Measurements from ENCODE around the gene DGKG.

DGKG gene

GRCh38 chr3:186127463-186127862 lies 234.6 kb downstream of the DGKG start:
- no peak overlapping the region for H3K9ac ChIP-seq (ENCODE audit: low read depth, low read length, poor library complexity, severe bottlenecking)
- H3K36me3 ChIP-seq (ENCODE audit: insufficient read depth, low read length): no peaks in the 10 kb centered on the region
- peaks cover 32% of the 10 kb centered on the region for H3K4me1 ChIP-seq (ENCODE audit: insufficient read depth, low read length, poor library complexity, severe bottlenecking)
- H3K9me2 ChIP-seq (replicated peaks; ENCODE audit: low read depth, low read length): no peaks in the 10 kb centered on the region
- no peaks in the 10 kb centered on the region for H3K9me3 ChIP-seq (ENCODE audit: insufficient read depth, low read depth, low read length)
- H3K79me2 ChIP-seq (ENCODE audit: insufficient read depth, low read length): no peaks in the 10 kb centered on the region
- no peaks in the 10 kb centered on the region for H4K20me1 ChIP-seq (ENCODE audit: insufficient read depth, low read length, poor library complexity, severe bottlenecking)
- no peak for TF ChIP-seq EZH2phosphoT487 (IDR thresholded peaks at IDR 0.05; ENCODE audit: borderline replicate concordance)
- TF ChIP-seq CTCF (conservative IDR thresholded peaks at IDR 0.05; ENCODE audit: low read length): no peak
- no peaks in the 10 kb centered on the region for H3K27me3 ChIP-seq (ENCODE audit: insufficient read depth, low read length, poor library complexity, severe bottlenecking)
- H2AFZ ChIP-seq (ENCODE audit: low read length): no peak overlapping the region
- peak overlapping the region; percentile 22 for H3K4me2 ChIP-seq (ENCODE audit: low read depth, low read length, poor library complexity, severe bottlenecking)
- no peaks in the 10 kb centered on the region for H3F3A ChIP-seq (ENCODE audit: low read depth)
- H3K4me3 ChIP-seq (ENCODE audit: low read length, poor library complexity, severe bottlenecking): no peak overlapping the region

GRCh38 chr3:186125118-186125517 lies 236.9 kb downstream of the DGKG start:
- Histone ChIP-seq H3K4me1 (ENCODE audit: insufficient read depth, low read length, poor library complexity, severe bottlenecking) (peaks cover 18% of the 10 kb centered on the region), H3K9me3 (ENCODE audit: insufficient read depth, low read depth, low read length) (no peaks in the 10 kb centered on the region), H3K9me2 (replicated peaks; ENCODE audit: low read depth, low read length) (no peaks in the 10 kb centered on the region), H3F3A (ENCODE audit: low read depth) (no peaks in the 10 kb centered on the region), H3K36me3 (ENCODE audit: insufficient read depth, low read length) (no peaks in the 10 kb centered on the region), H3K9ac (ENCODE audit: low read depth, low read length, poor library complexity, severe bottlenecking) (no peak overlapping the region), H3K27me3 (ENCODE audit: insufficient read depth, low read length, poor library complexity, severe bottlenecking) (no peaks in the 10 kb centered on the region), H4K20me1 (ENCODE audit: insufficient read depth, low read length, poor library complexity, severe bottlenecking) (no peaks in the 10 kb centered on the region), H3K4me3 (ENCODE audit: low read length, poor library complexity, severe bottlenecking) (no peak overlapping the region), H3K79me2 (ENCODE audit: insufficient read depth, low read length) (no peaks in the 10 kb centered on the region), H3K4me2 (ENCODE audit: low read depth, low read length, poor library complexity, severe bottlenecking) (no peak overlapping the region), H2AFZ (ENCODE audit: low read length) (no peak overlapping the region)
- TF ChIP-seq EZH2phosphoT487 (IDR thresholded peaks at IDR 0.05; ENCODE audit: borderline replicate concordance): no peak
- no peak for TF ChIP-seq CTCF (conservative IDR thresholded peaks at IDR 0.05; ENCODE audit: low read length)

- Histone ChIP-seq H3F3A (ENCODE audit: low read depth) (no peaks in the 10 kb centered on the region), H3K9me3 (ENCODE audit: insufficient read depth, low read depth, low read length) (no peaks in the 10 kb centered on the region), H3K9me2 (replicated peaks; ENCODE audit: low read depth, low read length) (no peaks in the 10 kb centered on the region), H3K27me3 (ENCODE audit: insufficient read depth, low read length, poor library complexity, severe bottlenecking) (no peaks in the 10 kb centered on the region), H4K20me1 (ENCODE audit: insufficient read depth, low read length, poor library complexity, severe bottlenecking) (no peaks in the 10 kb centered on the region), H3K4me1 (ENCODE audit: insufficient read depth, low read length, poor library complexity, severe bottlenecking) (peaks cover 18% of the 10 kb centered on the region), H3K9ac (ENCODE audit: low read depth, low read length, poor library complexity, severe bottlenecking) (no peak overlapping the region), H3K36me3 (ENCODE audit: insufficient read depth, low read length) (no peaks in the 10 kb centered on the region), H3K4me2 (ENCODE audit: low read depth, low read length, poor library complexity, severe bottlenecking) (no peak overlapping the region), H2AFZ (ENCODE audit: low read length) (no peak overlapping the region), H3K4me3 (ENCODE audit: low read length, poor library complexity, severe bottlenecking) (no peak overlapping the region), H3K79me2 (ENCODE audit: insufficient read depth, low read length) (no peaks in the 10 kb centered on the region)
- TF ChIP-seq EZH2phosphoT487 (IDR thresholded peaks at IDR 0.05; ENCODE audit: borderline replicate concordance) (no peak), CTCF (conservative IDR thresholded peaks at IDR 0.05; ENCODE audit: low read length) (no peak)
These were observed 237.4 kb downstream of the DGKG start for GRCh38 chr3:186124592-186124991.
